ENCODE results near the gene OR2V2.

Gene OR2V2

DNA sequence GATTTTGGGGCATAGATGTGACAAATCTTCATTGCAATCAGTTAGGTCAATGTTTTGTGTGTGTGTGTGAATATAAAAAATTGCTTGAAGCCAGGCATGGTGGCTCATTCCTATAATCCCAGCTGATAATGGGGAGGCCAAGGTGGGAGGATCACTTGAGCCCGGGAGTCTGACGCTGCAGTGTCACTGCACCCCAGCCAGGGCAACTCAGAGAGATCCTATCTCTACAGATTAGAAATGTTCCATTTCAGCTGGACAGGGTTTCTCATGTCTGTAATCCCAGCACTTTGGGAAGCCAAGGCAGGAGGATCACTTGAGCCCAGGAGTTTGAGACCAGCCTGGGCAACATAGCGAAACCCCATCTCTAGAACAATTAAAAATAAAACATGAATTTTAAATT, 11.5 kb downstream of the OR2V2 start:
- H3K27ac ChIP-seq: peak overlapping the region; percentile 60; the same call in 1 of the 2 replicates
- TF ChIP-seq, protein P1, sequence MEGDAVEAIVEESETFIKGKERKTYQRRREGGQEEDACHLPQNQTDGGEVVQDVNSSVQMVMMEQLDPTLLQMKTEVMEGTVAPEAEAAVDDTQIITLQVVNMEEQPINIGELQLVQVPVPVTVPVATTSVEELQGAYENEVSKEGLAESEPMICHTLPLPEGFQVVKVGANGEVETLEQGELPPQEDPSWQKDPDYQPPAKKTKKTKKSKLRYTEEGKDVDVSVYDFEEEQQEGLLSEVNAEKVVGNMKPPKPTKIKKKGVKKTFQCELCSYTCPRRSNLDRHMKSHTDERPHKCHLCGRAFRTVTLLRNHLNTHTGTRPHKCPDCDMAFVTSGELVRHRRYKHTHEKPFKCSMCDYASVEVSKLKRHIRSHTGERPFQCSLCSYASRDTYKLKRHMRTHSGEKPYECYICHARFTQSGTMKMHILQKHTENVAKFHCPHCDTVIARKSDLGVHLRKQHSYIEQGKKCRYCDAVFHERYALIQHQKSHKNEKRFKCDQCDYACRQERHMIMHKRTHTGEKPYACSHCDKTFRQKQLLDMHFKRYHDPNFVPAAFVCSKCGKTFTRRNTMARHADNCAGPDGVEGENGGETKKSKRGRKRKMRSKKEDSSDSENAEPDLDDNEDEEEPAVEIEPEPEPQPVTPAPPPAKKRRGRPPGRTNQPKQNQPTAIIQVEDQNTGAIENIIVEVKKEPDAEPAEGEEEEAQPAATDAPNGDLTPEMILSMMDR (conservative IDR thresholded peaks at IDR 0.05): no peak

DNA sequence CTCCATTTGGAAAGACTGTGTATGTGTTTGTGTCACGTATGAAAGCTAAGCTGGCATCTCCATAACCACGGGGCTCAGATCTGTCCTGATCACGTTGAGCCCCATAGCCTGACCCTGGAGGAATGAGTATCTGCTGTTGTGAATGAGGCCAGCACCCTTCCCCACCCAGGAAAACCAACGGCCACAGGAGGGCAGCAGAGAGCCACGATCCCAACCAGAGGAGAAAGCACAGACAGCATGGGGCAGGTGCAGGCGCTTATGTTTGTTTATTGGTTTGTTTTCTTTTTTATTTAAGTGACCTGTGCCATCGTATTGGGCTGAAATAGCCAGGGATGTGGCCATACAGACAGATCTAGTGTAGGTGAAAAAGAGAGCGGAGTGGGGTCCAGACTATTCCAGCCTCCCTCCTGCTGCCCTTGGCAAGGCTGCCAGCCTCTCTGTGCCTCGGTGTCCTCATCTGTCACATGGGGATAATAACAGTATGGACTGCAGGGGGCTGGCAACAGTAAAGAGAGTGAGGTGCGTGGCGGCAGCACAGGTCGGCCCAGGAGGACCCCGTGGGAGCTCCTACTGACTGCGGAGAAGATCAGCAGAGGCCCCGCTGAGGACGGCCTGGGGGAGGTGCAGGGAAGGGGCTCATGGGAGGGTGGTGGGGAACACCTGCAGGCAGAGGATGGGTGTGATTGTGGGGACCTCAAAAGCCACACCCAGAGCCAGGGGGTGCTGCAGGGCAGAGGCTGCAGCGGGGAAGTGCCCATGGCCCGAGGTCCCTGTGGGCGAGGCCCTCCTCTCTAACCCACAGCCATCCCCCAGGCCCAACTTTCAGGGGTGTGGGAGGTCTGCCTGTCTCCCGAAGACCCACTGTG, 12.1 kb downstream of the OR2V2 start:
- TF ChIP-seq, protein P1 (conservative IDR thresholded peaks at IDR 0.05): peak; percentile 100
- peak overlapping the region; percentile 60 for H3K27ac ChIP-seq

DNA sequence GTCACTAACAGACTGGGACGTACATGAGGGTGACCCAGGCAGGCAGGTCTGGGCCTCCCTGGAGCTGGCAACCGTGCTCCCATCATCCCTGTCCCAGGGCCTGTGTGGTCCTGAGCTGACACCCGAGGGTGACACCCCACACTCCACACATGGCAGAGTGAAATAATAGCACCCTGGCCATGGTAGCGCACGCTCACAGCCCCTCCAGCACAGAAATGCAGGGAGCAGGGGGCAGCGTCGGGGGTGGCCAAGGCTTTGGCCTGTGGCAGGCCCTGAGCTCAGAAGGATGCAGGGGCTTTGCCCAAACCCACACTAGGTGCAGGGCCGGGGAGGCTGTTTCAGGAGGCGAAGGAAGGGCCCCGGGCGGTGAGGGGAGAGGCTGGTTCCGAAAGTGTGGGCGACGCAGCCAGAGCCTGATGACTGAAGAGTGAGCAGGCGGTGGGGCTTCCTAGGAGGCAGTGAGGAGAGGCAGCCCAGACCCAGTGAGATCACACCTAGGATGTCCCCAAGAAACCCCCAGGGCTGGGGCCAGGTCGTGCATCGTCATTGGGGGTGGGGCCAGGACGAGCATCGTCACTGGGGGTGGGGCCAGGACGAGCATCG, 12.9 kb downstream of the OR2V2 start:
- peak overlapping the region; percentile 60 for H3K27ac ChIP-seq
- TF ChIP-seq, protein P1 (conservative IDR thresholded peaks at IDR 0.05): no peak

DNA sequence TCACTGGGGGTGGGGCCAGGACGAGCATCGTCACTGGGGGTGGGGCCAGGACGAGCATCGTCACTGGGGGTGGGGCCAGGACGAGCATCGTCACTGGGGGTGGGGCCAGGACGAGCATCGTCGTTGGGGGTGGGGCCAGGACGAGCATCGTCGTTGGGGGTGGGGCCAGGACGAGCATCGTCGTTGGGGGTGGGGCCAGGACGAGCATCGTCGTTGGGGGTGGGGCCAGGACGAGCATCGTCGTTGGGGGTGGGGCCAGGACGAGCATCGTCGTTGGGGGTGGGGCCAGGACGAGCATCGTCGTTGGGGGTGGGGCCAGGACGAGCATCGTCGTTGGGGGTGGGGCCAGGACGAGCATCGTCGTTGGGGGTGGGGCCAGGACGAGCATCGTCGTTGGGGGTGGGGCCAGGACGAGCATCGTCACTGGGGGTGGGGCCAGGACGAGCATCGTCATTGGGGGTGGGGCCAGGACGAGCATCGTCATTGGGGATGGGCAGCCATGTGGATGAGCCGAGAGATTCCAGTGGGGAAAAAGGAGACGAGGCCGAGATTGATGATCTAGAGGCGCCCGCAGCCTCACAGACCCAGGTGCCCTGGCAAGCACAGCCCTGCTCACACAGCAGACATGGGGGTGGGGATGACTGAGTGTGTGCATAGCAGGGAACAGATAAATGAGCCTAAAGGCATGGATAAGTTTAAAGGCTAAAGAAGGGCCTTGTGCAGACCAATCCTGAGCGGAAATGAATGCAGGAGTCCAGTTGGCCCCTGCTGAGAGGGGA, 13.6 kb downstream of the OR2V2 start:
- H3K27ac ChIP-seq: peak overlapping the region; percentile 31; the same call in 1 of the 2 replicates

DNA sequence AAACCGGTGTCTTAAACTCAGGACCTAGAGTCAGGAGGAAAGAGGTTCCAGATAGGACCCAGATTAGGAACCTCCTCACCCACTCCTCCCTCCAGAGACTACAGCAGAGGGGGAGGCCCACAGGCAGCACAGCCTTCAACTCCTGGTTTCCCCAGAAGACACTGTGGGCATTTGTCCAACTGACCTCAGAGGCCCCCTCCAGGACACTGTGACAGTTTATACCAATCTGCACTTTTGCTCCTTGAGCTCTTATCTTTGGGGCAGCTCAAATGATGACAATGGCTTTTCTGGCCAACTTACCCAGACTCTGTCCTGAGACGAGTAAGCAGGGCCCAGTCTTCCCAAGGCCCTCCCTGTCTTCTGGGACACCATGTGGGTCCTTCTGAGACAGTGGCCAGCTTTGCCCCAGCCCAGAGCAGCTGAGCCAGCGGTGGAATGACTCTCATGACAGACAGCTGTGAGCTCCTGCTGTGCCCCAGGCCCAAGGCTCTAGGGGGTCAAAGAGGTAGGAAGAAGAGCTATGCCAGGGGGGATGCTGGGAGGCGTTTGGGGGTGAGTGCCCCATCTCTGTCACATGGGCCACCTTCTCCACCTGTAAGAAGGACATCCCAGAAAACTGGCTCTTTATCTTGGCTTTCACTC, 14.3 kb downstream of the OR2V2 start:
- TF ChIP-seq, protein P1 (conservative IDR thresholded peaks at IDR 0.05): no peak
- peak overlapping the region; percentile 31; the same call in 1 of the 2 replicates for H3K27ac ChIP-seq

DNA sequence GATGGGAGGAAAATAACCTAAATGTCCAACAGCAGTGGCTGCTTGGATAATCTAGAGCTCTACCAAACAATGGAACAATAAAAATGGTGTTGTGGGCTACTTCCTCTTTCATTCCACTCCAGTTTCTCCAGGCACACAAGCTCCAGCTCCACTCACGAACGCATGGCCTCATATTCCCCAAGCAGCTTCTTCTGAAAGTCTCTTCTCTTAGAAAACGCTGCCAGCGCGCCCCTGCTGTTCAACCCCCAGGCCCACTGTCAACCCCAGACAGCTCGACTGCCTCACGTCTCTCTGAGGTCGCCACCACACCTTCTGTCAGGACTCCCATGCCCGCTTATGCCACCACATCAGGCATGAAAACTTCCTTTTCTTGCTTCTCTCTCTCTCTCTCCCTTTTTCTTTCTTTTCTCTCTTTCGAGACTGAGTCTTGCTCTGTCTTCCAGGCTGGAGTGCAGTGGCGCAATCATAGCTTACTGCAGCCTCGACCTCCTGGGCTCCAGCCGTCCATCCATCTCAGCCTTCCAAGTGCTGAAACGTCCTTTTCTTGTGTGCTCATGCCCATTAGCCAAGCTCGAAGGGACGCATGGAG, 16.2 kb downstream of the OR2V2 start:
- no peak overlapping the region for H3K27ac ChIP-seq
- TF ChIP-seq, protein P1 (conservative IDR thresholded peaks at IDR 0.05): no peak

DNA sequence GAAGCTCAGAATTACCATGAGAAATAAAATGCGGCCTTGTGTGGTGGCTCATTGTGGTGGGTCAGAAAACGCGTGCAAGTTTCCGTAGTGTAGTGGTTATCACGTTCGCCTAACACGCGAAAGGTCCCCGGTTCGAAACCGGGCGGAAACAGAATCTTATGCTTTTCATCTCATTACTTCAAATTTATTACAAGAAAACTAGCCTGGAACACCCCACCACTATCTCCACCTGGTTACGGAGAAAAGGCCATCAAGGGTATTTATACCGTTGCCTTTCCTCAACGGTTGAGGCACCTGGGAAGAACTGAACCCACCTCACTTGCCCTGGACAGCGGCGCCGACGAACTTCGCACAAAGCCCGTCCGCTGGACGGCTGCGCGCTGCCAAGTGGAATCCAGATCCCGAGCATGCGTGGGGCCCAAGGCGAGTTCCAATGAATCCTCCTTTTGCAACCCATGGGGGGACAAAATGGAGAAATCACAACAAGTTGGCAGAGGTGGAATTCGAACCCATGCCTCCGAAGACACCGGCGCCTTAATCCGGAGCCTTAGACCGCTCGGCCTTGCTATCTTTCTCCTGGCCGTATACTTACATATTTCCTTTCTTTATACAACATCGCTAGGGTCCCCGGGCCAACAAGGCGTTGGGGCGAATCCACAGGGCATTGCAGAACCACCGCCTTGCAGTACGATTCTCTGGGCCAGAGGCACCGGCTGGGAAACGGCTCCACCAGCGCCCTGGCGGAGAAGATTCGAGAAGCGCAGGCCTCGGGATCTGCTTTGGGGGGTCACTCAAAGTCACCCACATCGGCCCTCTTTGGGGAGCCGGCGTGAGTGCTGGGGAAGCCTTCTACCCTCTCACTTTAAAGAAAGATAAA, 16.9 kb downstream of the OR2V2 start:
- TF ChIP-seq, protein P1 (conservative IDR thresholded peaks at IDR 0.05): no peak
- no peak overlapping the region for H3K27ac ChIP-seq

Measured in VCaP (cell line).